NCI-H510A (cell line): ENCODE measurements around the gene MCC.

Experiments used
- DNase-seq: peaks from one replicate; lab custom pipeline; 2025; lab: John Stamatoyannopoulos, UW

The MCC gene

GRCh38 chr5:113223315-113223714, 264.9 kb downstream of the MCC start:
- no peak for DNase-seq

GRCh38 chr5:113221294-113222176, 266.7 kb downstream of the MCC start:
- no peak for DNase-seq

- no peak for DNase-seq
Measured at GRCh38 chr5:113219695-113220094, 268.6 kb downstream of the MCC start.

GRCh38 chr5:113218906-113219517, 269.2 kb downstream of the MCC start:
- no peak for DNase-seq

- no peak for DNase-seq
Measured at GRCh38 chr5:113218200-113218599, 270.1 kb downstream of the MCC start.

GRCh38 chr5:113217619-113218184, 270.6 kb downstream of the MCC start:
- no peak for DNase-seq

- DNase-seq, result no peak
Measured at GRCh38 chr5:113216545-113216944, 271.7 kb downstream of the MCC start.

GRCh38 chr5:113215401-113216060, 272.7 kb downstream of the MCC start:
- no peak for DNase-seq

- no peak for DNase-seq
Measured at GRCh38 chr5:113214606-113215323, 273.5 kb downstream of the MCC start.

- no peak for DNase-seq
Measured at GRCh38 chr5:113213551-113214425, 274.5 kb downstream of the MCC start.

- DNase-seq, result no peak
Measured at GRCh38 chr5:113212244-113212920, 275.9 kb downstream of the MCC start.

- no peak for DNase-seq
Measured at GRCh38 chr5:113209498-113209897, 278.8 kb downstream of the MCC start.

- DNase-seq, result no peak
Measured at GRCh38 chr5:113205807-113206206, 282.4 kb downstream of the MCC start.

GRCh38 chr5:113205323-113205722, 282.9 kb downstream of the MCC start:
- no peak for DNase-seq

GRCh38 chr5:113204525-113205161, 283.6 kb downstream of the MCC start:
- no peak for DNase-seq

GRCh38 chr5:113203916-113204315, 284.3 kb downstream of the MCC start:
- no peak for DNase-seq

GRCh38 chr5:113202746-113203716, 285.2 kb downstream of the MCC start:
- no peak for DNase-seq

- DNase-seq, result no peak
Measured at GRCh38 chr5:113202287-113202686, 286.0 kb downstream of the MCC start.

GRCh38 chr5:113201715-113202114, 286.5 kb downstream of the MCC start:
- DNase-seq, result no peak
